Measurements from ENCODE around the gene PLEKHG4B.

The PLEKHG4B gene

GRCh38 chr5:141211-141610 is 49.2 kb downstream of the PLEKHG4B start:
- Histone ChIP-seq H3K36me3 (ENCODE audit: control insufficient read depth, insufficient read depth, low read length, severe bottlenecking) (no peaks in the 10 kb centered on the region), H3K9ac (ENCODE audit: low read length) (no peak overlapping the region), H3K4me1 (ENCODE audit: control insufficient read depth, insufficient read depth, low read length) (no peaks in the 10 kb centered on the region), H3K27me3 (replicated peaks; ENCODE audit: control insufficient read depth, insufficient read depth, low read length) (peaks cover 27% of the 10 kb centered on the region), H3K9me3 (ENCODE audit: control insufficient read depth, low read length) (no peaks in the 10 kb centered on the region), H3K4me3 (ENCODE audit: low read length) (no peak overlapping the region)
- no peak for DNase-seq (ENCODE audit: low read depth)

- Histone ChIP-seq H3K4me1 (ENCODE audit: control insufficient read depth, insufficient read depth, low read length) (no peaks in the 10 kb centered on the region), H3K9me3 (ENCODE audit: control insufficient read depth, low read length) (peaks cover 1% of the 10 kb centered on the region), H3K27me3 (replicated peaks; ENCODE audit: control insufficient read depth, insufficient read depth, low read length) (peaks cover 27% of the 10 kb centered on the region), H3K4me3 (ENCODE audit: low read length) (no peak overlapping the region), H3K36me3 (ENCODE audit: control insufficient read depth, insufficient read depth, low read length, severe bottlenecking) (no peaks in the 10 kb centered on the region), H3K9ac (ENCODE audit: low read length) (no peak overlapping the region)
- no peak for DNase-seq (ENCODE audit: low read depth)
These were observed 49.8 kb downstream of the PLEKHG4B start for GRCh38 chr5:141761-142160.

GRCh38 chr5:142246-142810 is 50.4 kb downstream of the PLEKHG4B start:
- H3K4me3 ChIP-seq (ENCODE audit: low read length) = no peak overlapping the region
- peaks cover 7% of the 10 kb centered on the region for H3K9me3 ChIP-seq (ENCODE audit: control insufficient read depth, low read length)
- H3K27me3 ChIP-seq (replicated peaks; ENCODE audit: control insufficient read depth, insufficient read depth, low read length) = peaks cover 22% of the 10 kb centered on the region
- no peaks in the 10 kb centered on the region for H3K4me1 ChIP-seq (ENCODE audit: control insufficient read depth, insufficient read depth, low read length)
- DNase-seq (ENCODE audit: low read depth) = no peak
- H3K9ac ChIP-seq (ENCODE audit: low read length) = no peak overlapping the region
- H3K36me3 ChIP-seq (ENCODE audit: control insufficient read depth, insufficient read depth, low read length, severe bottlenecking) = no peaks in the 10 kb centered on the region

- Histone ChIP-seq H3K4me3 (ENCODE audit: low read length) (no peak overlapping the region), H3K36me3 (ENCODE audit: control insufficient read depth, insufficient read depth, low read length, severe bottlenecking) (no peaks in the 10 kb centered on the region), H3K9ac (ENCODE audit: low read length) (no peak overlapping the region), H3K9me3 (ENCODE audit: control insufficient read depth, low read length) (peaks cover 14% of the 10 kb centered on the region), H3K4me1 (ENCODE audit: control insufficient read depth, insufficient read depth, low read length) (no peaks in the 10 kb centered on the region), H3K27me3 (replicated peaks; ENCODE audit: control insufficient read depth, insufficient read depth, low read length) (peaks cover 15% of the 10 kb centered on the region)
- no peak for DNase-seq (ENCODE audit: low read depth)
These were observed 51.1 kb downstream of the PLEKHG4B start for GRCh38 chr5:143041-143440.

- no peak overlapping the region for H3K9ac ChIP-seq (ENCODE audit: low read length)
- no peaks in the 10 kb centered on the region for H3K4me1 ChIP-seq (ENCODE audit: control insufficient read depth, insufficient read depth, low read length)
- peaks cover 6% of the 10 kb centered on the region for H3K27me3 ChIP-seq (replicated peaks; ENCODE audit: control insufficient read depth, insufficient read depth, low read length)
- no peaks in the 10 kb centered on the region for H3K36me3 ChIP-seq (ENCODE audit: control insufficient read depth, insufficient read depth, low read length, severe bottlenecking)
- peaks cover 23% of the 10 kb centered on the region for H3K9me3 ChIP-seq (ENCODE audit: control insufficient read depth, low read length)
- DNase-seq (ENCODE audit: low read depth) = no peak
- H3K4me3 ChIP-seq (ENCODE audit: low read length) = no peak overlapping the region
These were observed 53.0 kb downstream of the PLEKHG4B start for GRCh38 chr5:144941-145340.

GRCh38 chr5:145585-146323 is 53.8 kb downstream of the PLEKHG4B start:
- DNase-seq (ENCODE audit: low read depth) = no peak
- H3K36me3 ChIP-seq (ENCODE audit: control insufficient read depth, insufficient read depth, low read length, severe bottlenecking) = no peaks in the 10 kb centered on the region
- no peak overlapping the region for H3K4me3 ChIP-seq (ENCODE audit: low read length)

GRCh38 chr5:147751-148150 is 55.8 kb downstream of the PLEKHG4B start:
- H3K4me1 ChIP-seq (ENCODE audit: control insufficient read depth, insufficient read depth, low read length) = no peaks in the 10 kb centered on the region
- peaks cover 23% of the 10 kb centered on the region for H3K9me3 ChIP-seq (ENCODE audit: control insufficient read depth, low read length)
- peaks cover 7% of the 10 kb centered on the region for H3K27me3 ChIP-seq (replicated peaks; ENCODE audit: control insufficient read depth, insufficient read depth, low read length)
- no peak overlapping the region for H3K9ac ChIP-seq (ENCODE audit: low read length)
- no peak overlapping the region for H3K4me3 ChIP-seq (ENCODE audit: low read length)
- H3K36me3 ChIP-seq (ENCODE audit: control insufficient read depth, insufficient read depth, low read length, severe bottlenecking) = no peaks in the 10 kb centered on the region
- DNase-seq (ENCODE audit: low read depth) = no peak

More at GRCh38 chr5:145585-146323, 53.8 kb downstream of the PLEKHG4B start:
- H3K4me1 ChIP-seq (ENCODE audit: control insufficient read depth, insufficient read depth, low read length) = no peaks in the 10 kb centered on the region
- peaks cover 23% of the 10 kb centered on the region for H3K9me3 ChIP-seq (ENCODE audit: control insufficient read depth, low read length)
- H3K9ac ChIP-seq (ENCODE audit: low read length) = no peak overlapping the region
- H3K27me3 ChIP-seq (replicated peaks; ENCODE audit: control insufficient read depth, insufficient read depth, low read length) = peaks cover 11% of the 10 kb centered on the region

- H3K9ac ChIP-seq (ENCODE audit: low read length) = no peak overlapping the region
- peak; percentile 63 for DNase-seq (ENCODE audit: low read depth)
- H3K9me3 ChIP-seq (ENCODE audit: control insufficient read depth, low read length) = peaks cover 23% of the 10 kb centered on the region
- peaks cover 7% of the 10 kb centered on the region for H3K27me3 ChIP-seq (replicated peaks; ENCODE audit: control insufficient read depth, insufficient read depth, low read length)
- H3K36me3 ChIP-seq (ENCODE audit: control insufficient read depth, insufficient read depth, low read length, severe bottlenecking) = no peaks in the 10 kb centered on the region
- no peaks in the 10 kb centered on the region for H3K4me1 ChIP-seq (ENCODE audit: control insufficient read depth, insufficient read depth, low read length)
- H3K4me3 ChIP-seq (ENCODE audit: low read length) = no peak overlapping the region
These were observed 57.9 kb downstream of the PLEKHG4B start for GRCh38 chr5:149745-150485.

- H3K4me1 ChIP-seq (ENCODE audit: control insufficient read depth, insufficient read depth, low read length) = no peaks in the 10 kb centered on the region
- H3K9me3 ChIP-seq (ENCODE audit: control insufficient read depth, low read length) = peaks cover 23% of the 10 kb centered on the region
- H3K27me3 ChIP-seq (replicated peaks; ENCODE audit: control insufficient read depth, insufficient read depth, low read length) = peaks cover 7% of the 10 kb centered on the region
- no peak overlapping the region for H3K9ac ChIP-seq (ENCODE audit: low read length)
- H3K4me3 ChIP-seq (ENCODE audit: low read length) = no peak overlapping the region
- no peak for DNase-seq (ENCODE audit: low read depth)
- no peaks in the 10 kb centered on the region for H3K36me3 ChIP-seq (ENCODE audit: control insufficient read depth, insufficient read depth, low read length, severe bottlenecking)
These were observed 58.8 kb downstream of the PLEKHG4B start for GRCh38 chr5:150746-151145.

GRCh38 chr5:152077-152476 is 60.1 kb downstream of the PLEKHG4B start:
- DNase-seq (ENCODE audit: low read depth) = no peak
- Histone ChIP-seq H3K4me3 (ENCODE audit: low read length) (no peak overlapping the region), H3K9me3 (ENCODE audit: control insufficient read depth, low read length) (peaks cover 19% of the 10 kb centered on the region), H3K27me3 (replicated peaks; ENCODE audit: control insufficient read depth, insufficient read depth, low read length) (peaks cover 13% of the 10 kb centered on the region), H3K4me1 (ENCODE audit: control insufficient read depth, insufficient read depth, low read length) (no peaks in the 10 kb centered on the region), H3K9ac (ENCODE audit: low read length) (no peak overlapping the region), H3K36me3 (ENCODE audit: control insufficient read depth, insufficient read depth, low read length, severe bottlenecking) (no peaks in the 10 kb centered on the region)

GRCh38 chr5:153256-153655 is 61.3 kb downstream of the PLEKHG4B start:
- Histone ChIP-seq H3K9ac (ENCODE audit: low read length) (no peak overlapping the region), H3K4me1 (ENCODE audit: control insufficient read depth, insufficient read depth, low read length) (no peaks in the 10 kb centered on the region), H3K9me3 (ENCODE audit: control insufficient read depth, low read length) (peaks cover 7% of the 10 kb centered on the region), H3K4me3 (ENCODE audit: low read length) (no peak overlapping the region), H3K36me3 (ENCODE audit: control insufficient read depth, insufficient read depth, low read length, severe bottlenecking) (no peaks in the 10 kb centered on the region), H3K27me3 (replicated peaks; ENCODE audit: control insufficient read depth, insufficient read depth, low read length) (peaks cover 13% of the 10 kb centered on the region)
- peak; percentile 56 for DNase-seq (ENCODE audit: low read depth)

All from adipocyte (in vitro differentiated cells).